ENCODE results near the gene MAP1S. TPM values are rescaled to one million over a fixed set of nuclear protein-coding genes. Genes with fewer than 3 reads are reported as not detected.
"Not testable (repeated sequence)": the region's sequence is repeated elsewhere in the genome, so short reads cannot be mapped to it uniquely, and the experiment has no call there.

MAP1S gene
- polyA plus RNA-seq, 1 donor from 2014 or later: 5.8 TPM

DNA sequence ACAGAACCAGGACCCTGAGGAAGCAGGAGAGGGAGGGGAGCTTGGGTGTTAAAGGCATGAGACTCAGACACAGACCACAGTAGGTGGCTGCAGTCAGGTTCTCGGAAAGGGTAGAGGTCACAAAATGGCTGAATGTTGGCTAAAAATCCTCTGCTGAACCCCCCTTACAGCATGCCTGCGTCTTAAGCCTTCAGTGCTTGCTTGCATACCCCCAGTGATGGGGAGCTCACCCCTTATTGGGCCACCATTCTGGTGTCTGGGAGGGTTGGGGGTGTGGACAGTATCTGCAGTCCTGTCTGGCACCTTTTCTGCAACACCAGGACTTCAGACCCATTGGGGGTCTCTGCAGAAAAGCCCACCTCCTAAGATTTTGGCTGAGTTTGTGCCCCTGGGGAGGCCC lies 61.5 kb downstream of the MAP1S start:
- Histone ChIP-seq H3K9me3 (ENCODE audit: low read length) (no peaks in the 10 kb centered on the region), H3K79me2 (replicated peaks; ENCODE audit: insufficient read depth, low read length) (no peaks in the 10 kb centered on the region), H4K20me1 (ENCODE audit: insufficient read depth) (no peaks in the 10 kb centered on the region), H3K9me2 (ENCODE audit: insufficient read depth, low read length) (no peaks in the 10 kb centered on the region), H3K36me3 (ENCODE audit: insufficient read depth, low read length) (no peaks in the 10 kb centered on the region), H3F3A (ENCODE audit: insufficient read depth, low read length, poor library complexity, severe bottlenecking) (no peaks in the 10 kb centered on the region), H3K4me3 (ENCODE audit: low read length) (no peak overlapping the region), H3K9ac (ENCODE audit: low read length) (no peak overlapping the region), H3K27ac (ENCODE audit: low read length) (no peak overlapping the region), H2AFZ (ENCODE audit: low read depth, low read length) (no peak overlapping the region), H3K4me2 (ENCODE audit: low read length) (no peak overlapping the region), H3K27me3 (ENCODE audit: insufficient read depth, low read depth, low read length) (no peaks in the 10 kb centered on the region)
- TF ChIP-seq MXI1 (conservative IDR thresholded peaks at IDR 0.05; ENCODE audit: poor library complexity, severe bottlenecking) (no peak), TAF1 (IDR thresholded peaks at IDR 0.05; ENCODE audit: low read depth) (no peak), POLR2AphosphoS5 (IDR thresholded peaks at IDR 0.05) (no peak), EP300 (conservative IDR thresholded peaks at IDR 0.05; ENCODE audit: poor library complexity, severe bottlenecking) (no peak), EZH2 (IDR thresholded peaks at IDR 0.05; ENCODE audit: borderline replicate concordance, insufficient read depth, low read length, poor library complexity, severe bottlenecking) (no peak), RAD21 (conservative IDR thresholded peaks at IDR 0.05) (no peak), SMC3 (conservative IDR thresholded peaks at IDR 0.05; ENCODE audit: poor library complexity) (no peak)
- TF ChIP-seq, protein P1, sequence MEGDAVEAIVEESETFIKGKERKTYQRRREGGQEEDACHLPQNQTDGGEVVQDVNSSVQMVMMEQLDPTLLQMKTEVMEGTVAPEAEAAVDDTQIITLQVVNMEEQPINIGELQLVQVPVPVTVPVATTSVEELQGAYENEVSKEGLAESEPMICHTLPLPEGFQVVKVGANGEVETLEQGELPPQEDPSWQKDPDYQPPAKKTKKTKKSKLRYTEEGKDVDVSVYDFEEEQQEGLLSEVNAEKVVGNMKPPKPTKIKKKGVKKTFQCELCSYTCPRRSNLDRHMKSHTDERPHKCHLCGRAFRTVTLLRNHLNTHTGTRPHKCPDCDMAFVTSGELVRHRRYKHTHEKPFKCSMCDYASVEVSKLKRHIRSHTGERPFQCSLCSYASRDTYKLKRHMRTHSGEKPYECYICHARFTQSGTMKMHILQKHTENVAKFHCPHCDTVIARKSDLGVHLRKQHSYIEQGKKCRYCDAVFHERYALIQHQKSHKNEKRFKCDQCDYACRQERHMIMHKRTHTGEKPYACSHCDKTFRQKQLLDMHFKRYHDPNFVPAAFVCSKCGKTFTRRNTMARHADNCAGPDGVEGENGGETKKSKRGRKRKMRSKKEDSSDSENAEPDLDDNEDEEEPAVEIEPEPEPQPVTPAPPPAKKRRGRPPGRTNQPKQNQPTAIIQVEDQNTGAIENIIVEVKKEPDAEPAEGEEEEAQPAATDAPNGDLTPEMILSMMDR (IDR thresholded peaks at IDR 0.05; ENCODE audit: poor library complexity, severe bottlenecking): no peak
- TF ChIP-seq, protein P2, sequence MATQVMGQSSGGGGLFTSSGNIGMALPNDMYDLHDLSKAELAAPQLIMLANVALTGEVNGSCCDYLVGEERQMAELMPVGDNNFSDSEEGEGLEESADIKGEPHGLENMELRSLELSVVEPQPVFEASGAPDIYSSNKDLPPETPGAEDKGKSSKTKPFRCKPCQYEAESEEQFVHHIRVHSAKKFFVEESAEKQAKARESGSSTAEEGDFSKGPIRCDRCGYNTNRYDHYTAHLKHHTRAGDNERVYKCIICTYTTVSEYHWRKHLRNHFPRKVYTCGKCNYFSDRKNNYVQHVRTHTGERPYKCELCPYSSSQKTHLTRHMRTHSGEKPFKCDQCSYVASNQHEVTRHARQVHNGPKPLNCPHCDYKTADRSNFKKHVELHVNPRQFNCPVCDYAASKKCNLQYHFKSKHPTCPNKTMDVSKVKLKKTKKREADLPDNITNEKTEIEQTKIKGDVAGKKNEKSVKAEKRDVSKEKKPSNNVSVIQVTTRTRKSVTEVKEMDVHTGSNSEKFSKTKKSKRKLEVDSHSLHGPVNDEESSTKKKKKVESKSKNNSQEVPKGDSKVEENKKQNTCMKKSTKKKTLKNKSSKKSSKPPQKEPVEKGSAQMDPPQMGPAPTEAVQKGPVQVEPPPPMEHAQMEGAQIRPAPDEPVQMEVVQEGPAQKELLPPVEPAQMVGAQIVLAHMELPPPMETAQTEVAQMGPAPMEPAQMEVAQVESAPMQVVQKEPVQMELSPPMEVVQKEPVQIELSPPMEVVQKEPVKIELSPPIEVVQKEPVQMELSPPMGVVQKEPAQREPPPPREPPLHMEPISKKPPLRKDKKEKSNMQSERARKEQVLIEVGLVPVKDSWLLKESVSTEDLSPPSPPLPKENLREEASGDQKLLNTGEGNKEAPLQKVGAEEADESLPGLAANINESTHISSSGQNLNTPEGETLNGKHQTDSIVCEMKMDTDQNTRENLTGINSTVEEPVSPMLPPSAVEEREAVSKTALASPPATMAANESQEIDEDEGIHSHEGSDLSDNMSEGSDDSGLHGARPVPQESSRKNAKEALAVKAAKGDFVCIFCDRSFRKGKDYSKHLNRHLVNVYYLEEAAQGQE (IDR thresholded peaks at IDR 0.05; ENCODE audit: borderline replicate concordance): no peak

DNA sequence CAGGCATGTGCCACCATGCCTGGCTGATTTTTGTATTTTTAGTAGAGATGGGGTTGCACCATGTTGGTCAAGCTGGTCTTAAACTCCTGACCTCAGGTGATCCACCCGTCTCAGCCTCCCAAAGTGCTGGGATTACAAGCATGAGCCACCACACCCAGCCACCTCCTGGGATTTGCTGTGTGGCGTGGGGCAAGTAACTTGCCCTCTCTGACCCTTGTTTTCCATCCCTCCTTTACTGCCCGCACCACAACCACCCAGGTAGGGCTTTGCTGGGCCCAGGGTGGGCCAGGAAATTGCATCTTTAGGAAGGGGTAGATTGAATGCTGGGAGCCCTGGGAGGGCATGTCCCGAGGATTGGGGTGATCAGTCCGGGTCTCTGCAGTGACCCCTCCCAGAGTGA lies 64.4 kb downstream of the MAP1S start:
- H3K79me2 ChIP-seq (replicated peaks; ENCODE audit: insufficient read depth, low read length); H3K27ac ChIP-seq (ENCODE audit: low read length); H3F3A ChIP-seq (ENCODE audit: insufficient read depth, low read length, poor library complexity, severe bottlenecking); H2AFZ ChIP-seq (ENCODE audit: low read depth, low read length); H3K4me2 ChIP-seq (ENCODE audit: low read length); H3K27me3 ChIP-seq (ENCODE audit: insufficient read depth, low read depth, low read length); H3K9ac ChIP-seq (ENCODE audit: low read length); H4K20me1 ChIP-seq (ENCODE audit: insufficient read depth); H3K36me3 ChIP-seq (ENCODE audit: insufficient read depth, low read length); H3K9me3 ChIP-seq (ENCODE audit: low read length); H3K4me3 ChIP-seq (ENCODE audit: low read length); H3K9me2 ChIP-seq (ENCODE audit: insufficient read depth, low read length): not testable (repeated sequence)

Other genes with a start within 250 kb of the MAP1S start
- gene SLC27A1, start 249.0 kb upstream of the MAP1S start, polyA plus RNA-seq: 22.0 and 27.0 TPM in 2 replicates
- 78.2 and 92.7 TPM in 2 replicates for gene PGLS, start 207.8 kb upstream of the MAP1S start, polyA plus RNA-seq
- 18.8 and 26.4 TPM in 2 replicates for gene COLGALT1, start 163.8 kb upstream of the MAP1S start, polyA plus RNA-seq
- 7.8 and 7.9 TPM in 2 replicates for gene UNC13A, start 31.1 kb upstream of the MAP1S start, polyA plus RNA-seq
- 31.4 and 39.7 TPM in 2 replicates for gene FCHO1, start 32.0 kb downstream of the MAP1S start, polyA plus RNA-seq
- gene B3GNT3, start 75.7 kb downstream of the MAP1S start, polyA plus RNA-seq: not detected in 2 replicates
- not detected in 2 replicates for gene INSL3, start 102.0 kb downstream of the MAP1S start, polyA plus RNA-seq
- gene JAK3, start 128.5 kb downstream of the MAP1S start, polyA plus RNA-seq: 0.04 and 0.11 TPM in 2 replicates
- 668 and 681 TPM in 2 replicates for gene RPL18A, start 140.4 kb downstream of the MAP1S start, polyA plus RNA-seq
- gene SLC5A5, start 152.5 kb downstream of the MAP1S start, polyA plus RNA-seq: not detected in 2 replicates
- 30.4 and 31.0 TPM in 2 replicates for gene CCDC124, start 213.5 kb downstream of the MAP1S start, polyA plus RNA-seq
- 9.9 and 13.8 TPM in 2 replicates for gene KCNN1, start 247.6 kb downstream of the MAP1S start, polyA plus RNA-seq